Trophoblast cell (in vitro differentiated cells and primary cell): ENCODE measurements around the gene STRIP2.
A peak's percentile ranks its signal among the peaks of the same experiment; 100 is the strongest.

Experiments used
- DNase-seq, 2 donors: peaks; one replicate each; pipeline ENCODE4 v3.0.0-alpha.2; 2016
- H2AFZ ChIP-seq: 2 replicates; pipeline ENCODE4 v1.6.1; 2013; ENCODE audit warnings: low read length, moderate library complexity, mild to moderate bottlenecking; ENCODE audit not compliant: insufficient read depth, poor library complexity
- H2AK5ac ChIP-seq: 2 replicates; pipeline ENCODE4 v1.6.1; 2013; ENCODE audit warnings: mild to moderate bottlenecking, low read length
- H2BK120ac ChIP-seq: 2 replicates; pipeline ENCODE4 v1.6.1; 2013; ENCODE audit warnings: low read length, mild to moderate bottlenecking, moderate library complexity; ENCODE audit not compliant: insufficient read depth, poor library complexity
- H2BK12ac ChIP-seq: 2 replicates; pipeline ENCODE4 v1.6.1; 2013; ENCODE audit warnings: mild to moderate bottlenecking, low read length, moderate library complexity
- H2BK5ac ChIP-seq: 2 replicates; pipeline ENCODE4 v1.6.1; 2013; ENCODE audit warnings: low read length, low read depth, moderate library complexity, mild to moderate bottlenecking; ENCODE audit not compliant: poor library complexity
- H3K14ac ChIP-seq: 2 replicates; pipeline ENCODE4 v1.6.1; 2013; ENCODE audit warnings: mild to moderate bottlenecking, low read length
- H3K18ac ChIP-seq: 2 replicates; pipeline ENCODE4 v1.6.1; 2013; ENCODE audit warnings: mild to moderate bottlenecking, low read length
- H3K23ac ChIP-seq: 2 replicates; pipeline ENCODE4 v1.6.1; 2013; ENCODE audit warnings: low read length
- H3K27ac ChIP-seq: 2 replicates; pipeline ENCODE4 v1.5.1; 2013; ENCODE audit warnings: low read depth, mild to moderate bottlenecking, inconsistent platforms, low read length, moderate library complexity
- H3K27me3 ChIP-seq: 2 replicates; pipeline ENCODE4 v1.6.1; 2013; ENCODE audit warnings: inconsistent platforms, mild to moderate bottlenecking, low read length, moderate library complexity; ENCODE audit not compliant: insufficient read depth
- H3K36me3 ChIP-seq, 2 experiments: 1 replicate in 1 of 2; 2 replicates in 1 of 2; pipeline ENCODE4 v1.6.1; 2013; ENCODE audit warnings: low read length in 2 of 2, mild to moderate bottlenecking in 2 of 2, moderate library complexity in 1 of 2; ENCODE audit not compliant: insufficient read depth in 2 of 2, control insufficient read depth in 1 of 2
- H3K4ac ChIP-seq: 2 replicates; pipeline ENCODE4 v1.6.1; 2013; ENCODE audit warnings: low read depth, mild to moderate bottlenecking, low read length, moderate library complexity
- H3K4me1 ChIP-seq, 2 experiments: 1 replicate in 1 of 2; 2 replicates in 1 of 2; pipeline ENCODE4 v1.6.1; 2013; ENCODE audit warnings: low read length in 2 of 2, mild to moderate bottlenecking in 2 of 2, moderate library complexity in 1 of 2; ENCODE audit not compliant: insufficient read depth in 2 of 2, control insufficient read depth in 1 of 2
- H3K4me2 ChIP-seq: 2 replicates; pipeline ENCODE4 v1.6.1; 2013; ENCODE audit warnings: inconsistent platforms, mild to moderate bottlenecking, low read length, moderate library complexity
- H3K4me3 ChIP-seq: 2 replicates; pipeline ENCODE4 v1.5.1; 2013; ENCODE audit warnings: mild to moderate bottlenecking, low read depth, low read length, inconsistent platforms
- H3K79me1 ChIP-seq: one replicate; pipeline ENCODE4 v1.6.1; 2013; ENCODE audit warnings: low read length
- H3K79me2 ChIP-seq: 2 replicates; pipeline ENCODE4 v1.6.1; 2013; ENCODE audit warnings: low read length, mild to moderate bottlenecking; ENCODE audit not compliant: control insufficient read depth, insufficient read depth, poor library complexity
- H3K9ac ChIP-seq: 2 replicates; pipeline ENCODE4 v1.6.1; 2013; ENCODE audit warnings: mild to moderate bottlenecking, low read length
- H3K9me3 ChIP-seq: 2 replicates; pipeline ENCODE4 v1.6.1; 2013; ENCODE audit warnings: low read depth, mild to moderate bottlenecking, control low read depth, inconsistent platforms, low read length; ENCODE audit not compliant: insufficient read depth
- H4K12ac ChIP-seq: 2 replicates; pipeline ENCODE4 v1.6.1; 2013; ENCODE audit warnings: low read depth, mild to moderate bottlenecking, low read length, moderate library complexity
- H4K8ac ChIP-seq: 2 replicates; pipeline ENCODE4 v1.6.1; 2013; ENCODE audit warnings: low read depth, mild to moderate bottlenecking, low read length, moderate library complexity
- H4K91ac ChIP-seq: one replicate; pipeline ENCODE4 v1.6.1; 2013; ENCODE audit warnings: low read depth, mild to moderate bottlenecking, low read length, moderate library complexity
- WGBS: extraction: QIAGEN DNeasy Blood & Tissue Kit; methylation state at CpG from one replicate; pipeline ENCODE4 v1.1.7; 2013; ENCODE audit warnings: missing lambda C conversion rate; ENCODE audit not compliant: insufficient read length, insufficient coverage; ENCODE audit errors: extremely low coverage; 5-methylcytosine and 5-hydroxymethylcytosine counted together

The STRIP2 gene

GRCh38 chr7:129468547-129468946 lies 34.3 kb downstream of the STRIP2 start:
- Histone ChIP-seq H3K9me3 (no peaks in the 10 kb centered on the region), H3K79me1 (no peaks in the 10 kb centered on the region), H2AFZ (no peak overlapping the region), H2AK5ac (no peak overlapping the region), H3K4me2 (no peak overlapping the region), H2BK5ac (no peak overlapping the region), H3K18ac (no peak overlapping the region), H3K4me1 (no peaks in the 10 kb centered on the region), H4K8ac (no peak overlapping the region), H3K9ac (no peak overlapping the region), H3K14ac (no peak overlapping the region), H3K4me3 (no peak overlapping the region), H4K12ac (no peak overlapping the region), H2BK120ac (no peak overlapping the region), H3K79me2 (no peaks in the 10 kb centered on the region), H3K23ac (no peak overlapping the region), H2BK12ac (no peak overlapping the region), H3K27me3 (no peaks in the 10 kb centered on the region), H3K27ac (no peak overlapping the region), H3K36me3 (no peaks in the 10 kb centered on the region), H3K4ac (no peak overlapping the region), H4K91ac (peak overlapping the region; percentile 58)
- peak; percentile 36 to 60 for DNase-seq
- WGBS: no CpG with 5 or more reads among the region's 4 CpGs

- DNase-seq: no peak
- H2BK12ac ChIP-seq: no peak overlapping the region
- no peak overlapping the region for H3K9ac ChIP-seq
- no peak overlapping the region for H4K12ac ChIP-seq
- no peak overlapping the region for H3K27ac ChIP-seq
- H3K4me2 ChIP-seq: no peak overlapping the region
- no peak overlapping the region for H2AFZ ChIP-seq
- no peaks in the 10 kb centered on the region for H3K9me3 ChIP-seq
- H3K4ac ChIP-seq: no peak overlapping the region
- H2AK5ac ChIP-seq: no peak overlapping the region
- H4K8ac ChIP-seq: no peak overlapping the region
- H3K79me1 ChIP-seq: no peaks in the 10 kb centered on the region
- no peak overlapping the region for H3K18ac ChIP-seq
- H2BK120ac ChIP-seq: no peak overlapping the region
- no peaks in the 10 kb centered on the region for H3K4me1 ChIP-seq
- H4K91ac ChIP-seq: no peak overlapping the region
- no peak overlapping the region for H3K14ac ChIP-seq
- H3K36me3 ChIP-seq: no peaks in the 10 kb centered on the region
- H3K79me2 ChIP-seq: no peaks in the 10 kb centered on the region
- no peaks in the 10 kb centered on the region for H3K27me3 ChIP-seq
- no peak overlapping the region for H3K23ac ChIP-seq
- H3K4me3 ChIP-seq: no peak overlapping the region
- no peak overlapping the region for H2BK5ac ChIP-seq
These were observed 35.7 kb downstream of the STRIP2 start for GRCh38 chr7:129469930-129470329.

GRCh38 chr7:129470411-129470810 lies 36.2 kb downstream of the STRIP2 start:
- H2BK12ac ChIP-seq: no peak overlapping the region
- no peak overlapping the region for H2BK120ac ChIP-seq
- no peak overlapping the region for H2AK5ac ChIP-seq
- no peak overlapping the region for H3K23ac ChIP-seq
- H3K4me1 ChIP-seq: no peaks in the 10 kb centered on the region
- H3K14ac ChIP-seq: no peak overlapping the region
- no peaks in the 10 kb centered on the region for H3K9me3 ChIP-seq
- no peaks in the 10 kb centered on the region for H3K36me3 ChIP-seq
- H2AFZ ChIP-seq: no peak overlapping the region
- H3K4ac ChIP-seq: no peak overlapping the region
- H4K12ac ChIP-seq: no peak overlapping the region
- WGBS: no CpG with 5 or more reads among the region's 1 CpG
- no peak overlapping the region for H3K4me3 ChIP-seq
- H4K8ac ChIP-seq: no peak overlapping the region
- H3K79me1 ChIP-seq: no peaks in the 10 kb centered on the region
- H3K18ac ChIP-seq: no peak overlapping the region
- H3K27ac ChIP-seq: no peak overlapping the region
- H3K9ac ChIP-seq: no peak overlapping the region
- H3K4me2 ChIP-seq: no peak overlapping the region
- no peak overlapping the region for H2BK5ac ChIP-seq
- H4K91ac ChIP-seq: no peak overlapping the region
- no peaks in the 10 kb centered on the region for H3K27me3 ChIP-seq
- no peaks in the 10 kb centered on the region for H3K79me2 ChIP-seq
- DNase-seq: peak in 1 of 2 donors; percentile 67

DNA sequence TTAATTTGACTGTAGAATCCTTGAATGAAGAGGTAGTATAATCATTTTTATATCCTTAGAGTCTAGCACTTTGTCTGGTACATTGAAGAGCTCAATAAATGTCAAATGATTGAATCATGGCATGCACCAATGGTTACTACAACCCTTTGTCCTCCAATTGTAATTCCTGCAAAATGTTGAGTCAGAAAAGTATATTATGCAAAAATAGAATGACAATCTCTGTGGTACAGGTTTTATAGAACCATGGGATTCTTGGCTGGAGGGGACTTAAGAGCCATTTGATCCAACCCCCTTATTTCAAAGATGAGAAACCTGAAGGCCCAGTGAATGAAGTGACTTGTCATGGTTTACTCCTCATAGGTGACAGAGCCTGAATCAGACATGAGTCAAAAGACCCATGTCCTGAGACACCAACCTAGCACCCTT lies 37.2 kb downstream of the STRIP2 start:
- Histone ChIP-seq H3K4me2 (no peak overlapping the region), H3K4ac (no peak overlapping the region), H3K79me1 (no peaks in the 10 kb centered on the region), H3K79me2 (no peaks in the 10 kb centered on the region), H4K12ac (no peak overlapping the region), H3K27ac (no peak overlapping the region), H4K91ac (no peak overlapping the region), H2BK120ac (no peak overlapping the region), H3K23ac (no peak overlapping the region), H3K4me1 (no peaks in the 10 kb centered on the region), H2BK5ac (no peak overlapping the region), H3K36me3 (peaks cover 0 to 1% of the 10 kb centered on the region in 2 experiments), H2BK12ac (no peak overlapping the region), H2AFZ (no peak overlapping the region), H3K9me3 (peaks cover under 1% of the 10 kb centered on the region), H4K8ac (no peak overlapping the region), H3K4me3 (no peak overlapping the region), H2AK5ac (no peak overlapping the region), H3K18ac (no peak overlapping the region), H3K9ac (no peak overlapping the region), H3K14ac (no peak overlapping the region), H3K27me3 (no peaks in the 10 kb centered on the region)
- peak in 1 of 2 donors; percentile 45 for DNase-seq
